DND-41 (cell line): ENCODE data around the gene MGA.

Source experiments
- ATAC-seq: fragments of 200-7000 bp; cut with Tn5 transposase; 3 replicates; pipeline ENCODE4 v1.9.1; 2021; ENCODE audit warnings: low read depth; ENCODE audit not compliant: insufficient read depth
- DNase-seq: peaks from one replicate; pipeline ENCODE4 v3.0.0-alpha.2; 2020
- H2AFZ ChIP-seq: 2 replicates; pipeline ENCODE4 v1.6.0; 2012; ENCODE audit warnings: low read depth, low read length
- H3K27ac ChIP-seq: 2 replicates; pipeline ENCODE4 v1.5.1; 2012; ENCODE audit warnings: low read length, inconsistent platforms
- H3K27me3 ChIP-seq: fragments of 200-600 bp; sonication (generic); 2 replicates; pipeline ENCODE4 v1.6.0; 2012; ENCODE audit warnings: low read length, mild to moderate bottlenecking, inconsistent platforms; ENCODE audit not compliant: insufficient read depth, poor library complexity
- H3K36me3 ChIP-seq: 2 replicates; pipeline ENCODE4 v1.5.1; 2012; ENCODE audit warnings: low read length, inconsistent platforms; ENCODE audit not compliant: insufficient read depth
- H3K4me1 ChIP-seq: 2 replicates; pipeline ENCODE4 v1.5.1; 2012; ENCODE audit warnings: mild to moderate bottlenecking, low read length; ENCODE audit not compliant: insufficient read depth
- H3K4me2 ChIP-seq: 2 replicates; pipeline ENCODE4 v1.6.0; 2012; ENCODE audit warnings: mild to moderate bottlenecking, moderate library complexity, low read length, inconsistent platforms; ENCODE audit not compliant: insufficient read depth
- H3K4me3 ChIP-seq, 2 experiments: fragments of 200-600 bp in 1 of 2; shearing (Covaris generic) in 1 of 2; 2 replicates each; pipeline ENCODE4 v1.5.1; 2012 to 2016; ENCODE audit warnings: inconsistent platforms in 2 of 2, low read length in 2 of 2, mild to moderate bottlenecking in 2 of 2, low read depth in 1 of 2, moderate library complexity in 1 of 2
- H3K79me2 ChIP-seq: 2 replicates; pipeline ENCODE4 v1.6.0; 2012; ENCODE audit warnings: low read length, inconsistent platforms; ENCODE audit not compliant: insufficient read depth
- H3K9ac ChIP-seq: 2 replicates; pipeline ENCODE4 v1.6.0; 2012; ENCODE audit warnings: low read depth, mild to moderate bottlenecking, inconsistent platforms, low read length, moderate library complexity
- H3K9me3 ChIP-seq: 2 replicates; pipeline ENCODE4 v1.5.1; 2012; ENCODE audit warnings: low read length, moderate library complexity, mild to moderate bottlenecking, inconsistent platforms; ENCODE audit not compliant: insufficient read depth, severe bottlenecking
- H4K20me1 ChIP-seq: 2 replicates; pipeline ENCODE4 v1.6.0; 2012; ENCODE audit warnings: low read length; ENCODE audit not compliant: insufficient read depth
- CTCF ChIP-seq: IDR thresholded peaks from 2 replicates; pipeline ENCODE4 v1.5.1; 2012; ENCODE audit warnings: borderline replicate concordance, low read length, moderate library complexity, mild to moderate bottlenecking; ENCODE audit not compliant: poor library complexity, severe bottlenecking; ENCODE audit errors: extremely low read depth
- EZH2 ChIP-seq: IDR thresholded peaks from 3 replicates; pipeline ENCODE4 v1.6.1; 2012; ENCODE audit warnings: borderline replicate concordance, low read depth, mild to moderate bottlenecking, moderate library complexity, low read length, inconsistent platforms; ENCODE audit not compliant: severe bottlenecking

Gene MGA

GRCh38 chr15:41622901-41623300, 37.3 kb upstream of the MGA start:
- no peaks in the 10 kb centered on the region for H4K20me1 ChIP-seq
- no peaks in the 10 kb centered on the region for H3K36me3 ChIP-seq
- DNase-seq (no peak), ATAC-seq (no peak)
- H3K79me2 ChIP-seq, result peaks cover 6% of the 10 kb centered on the region; the same call in 1 of the 2 replicates
- no peaks in the 10 kb centered on the region for H3K9me3 ChIP-seq
- H2AFZ ChIP-seq, result no peak overlapping the region
- no peaks in the 10 kb centered on the region for H3K27me3 ChIP-seq
- H3K4me1 ChIP-seq, result peaks cover 13% of the 10 kb centered on the region; the same call in 1 of the 2 replicates
- H3K27ac ChIP-seq, result no peak overlapping the region
- H3K9ac ChIP-seq, result no peak overlapping the region
- TF ChIP-seq CTCF (no peak), EZH2 (no peak)
- no peak overlapping the region for H3K4me2 ChIP-seq
- H3K4me3 ChIP-seq, result no peak overlapping the region

- DNase-seq, result no peak
- H3K9ac ChIP-seq, result no peak overlapping the region
- no peaks in the 10 kb centered on the region for H3K27me3 ChIP-seq
- no peak overlapping the region for H2AFZ ChIP-seq
- H3K4me3 ChIP-seq, result no peak overlapping the region
- H3K27ac ChIP-seq, result no peak overlapping the region
- H3K79me2 ChIP-seq, result peaks cover 8% of the 10 kb centered on the region; the same call in 1 of the 2 replicates
- no peaks in the 10 kb centered on the region for H3K9me3 ChIP-seq
- no peak for ATAC-seq
- no peak overlapping the region for H3K4me2 ChIP-seq
- no peaks in the 10 kb centered on the region for H4K20me1 ChIP-seq
- TF ChIP-seq CTCF (no peak), EZH2 (no peak)
- H3K36me3 ChIP-seq, result no peaks in the 10 kb centered on the region
- H3K4me1 ChIP-seq, result no peaks in the 10 kb centered on the region
Observed at GRCh38 chr15:41627203-41627602, 33.0 kb upstream of the MGA start.

- H3K4me3 ChIP-seq, result no peak overlapping the region
- no peak for TF ChIP-seq CTCF
- TF ChIP-seq EZH2, result no peak
- H3K79me2 ChIP-seq, result peaks cover 5% of the 10 kb centered on the region; the same call in 1 of the 2 replicates
- no peaks in the 10 kb centered on the region for H4K20me1 ChIP-seq
- H3K4me2 ChIP-seq, result no peak overlapping the region
- H3K9me3 ChIP-seq, result no peaks in the 10 kb centered on the region
- H3K27ac ChIP-seq, result no peak overlapping the region
- no peak overlapping the region for H3K9ac ChIP-seq
- ATAC-seq (no peak), DNase-seq (no peak)
- H2AFZ ChIP-seq, result no peak overlapping the region
- no peaks in the 10 kb centered on the region for H3K4me1 ChIP-seq
- H3K36me3 ChIP-seq, result no peaks in the 10 kb centered on the region
- no peaks in the 10 kb centered on the region for H3K27me3 ChIP-seq
Observed at GRCh38 chr15:41629463-41629862, 30.7 kb upstream of the MGA start.

- DNase-seq, result no peak
- H3K4me3 ChIP-seq, result no peak overlapping the region
- H3K36me3 ChIP-seq, result no peaks in the 10 kb centered on the region
- no peaks in the 10 kb centered on the region for H3K9me3 ChIP-seq
- no peak overlapping the region for H2AFZ ChIP-seq
- TF ChIP-seq CTCF, result no peak
- no peak for TF ChIP-seq EZH2
- no peak overlapping the region for H3K27ac ChIP-seq
- no peak for ATAC-seq
- H4K20me1 ChIP-seq, result no peaks in the 10 kb centered on the region
- H3K9ac ChIP-seq, result no peak overlapping the region
- no peaks in the 10 kb centered on the region for H3K4me1 ChIP-seq
- H3K79me2 ChIP-seq, result peaks cover 5% of the 10 kb centered on the region; the same call in 1 of the 2 replicates
- no peaks in the 10 kb centered on the region for H3K27me3 ChIP-seq
- no peak overlapping the region for H3K4me2 ChIP-seq
Observed at GRCh38 chr15:41629883-41630282, 30.3 kb upstream of the MGA start.
